ENCODE measurements around the gene LIF. TPM values are rescaled to one million over a fixed set of nuclear protein-coding genes. Genes with fewer than 3 reads are reported as not detected.

Gene LIF
- total RNA-seq, 2 experiments from 2014 or later = 0.17 to 0.30 TPM

GRCh38 chr22:30204742-30205111 lies 41.8 kb downstream of the LIF start:
- ATAC-seq (ENCODE audit: poor library complexity) (no peak), DNase-seq (no peak)
- no peaks in the 10 kb centered on the region for H3K36me3 ChIP-seq (ENCODE audit: insufficient read depth, low read length)
- H3K9me3 Mint-ChIP-seq = no peaks in the 10 kb centered on the region
- no peaks in the 10 kb centered on the region for H3K36me3 Mint-ChIP-seq (ENCODE audit: low read depth)
- no peaks in the 10 kb centered on the region for H3K4me1 Mint-ChIP-seq (ENCODE audit: low read depth)
- H3K4me1 ChIP-seq (ENCODE audit: insufficient read depth, low read length) = no peaks in the 10 kb centered on the region
- intact Hi-C loops (cut with DNase I, micrococcal nuclease) = no loop called here
- H3K27me3 Mint-ChIP-seq = no peaks in the 10 kb centered on the region
- no peak overlapping the region for H3K27ac Mint-ChIP-seq
- no peak overlapping the region for H3K4me3 ChIP-seq (ENCODE audit: low read length)
- H3K9me3 ChIP-seq (ENCODE audit: control insufficient read depth in 1 of 2, insufficient read depth in 1 of 2, low read length in 2 of 2) = no peaks in the 10 kb centered on the region
- TF ChIP-seq CTCF (IDR thresholded peaks at IDR 0.05) = no peak
- no peak overlapping the region for H3K4me3 Mint-ChIP-seq
- no peak overlapping the region for H3K27ac ChIP-seq (ENCODE audit: low read depth in 1 of 2, low read length in 2 of 2)
- CTCF ChIA-PET = no interaction called here
- no peaks in the 10 kb centered on the region for H3K27me3 ChIP-seq (ENCODE audit: control insufficient read depth in 1 of 2, insufficient read depth in 2 of 2, low read length in 2 of 2)
- POLR2A ChIA-PET = no interaction called here

GRCh38 chr22:30204015-30204741 lies 42.4 kb downstream of the LIF start:
- Histone ChIP-seq H3K4me1 (ENCODE audit: insufficient read depth, low read length) (no peaks in the 10 kb centered on the region), H3K27me3 (ENCODE audit: control insufficient read depth in 1 of 2, insufficient read depth in 2 of 2, low read length in 2 of 2) (no peaks in the 10 kb centered on the region), H3K27ac (ENCODE audit: low read depth in 1 of 2, low read length in 2 of 2) (no peak overlapping the region), H3K36me3 (ENCODE audit: insufficient read depth, low read length) (no peaks in the 10 kb centered on the region), H3K4me3 (ENCODE audit: low read length) (no peak overlapping the region), H3K9me3 (ENCODE audit: control insufficient read depth in 1 of 2, insufficient read depth in 1 of 2, low read length in 2 of 2) (no peaks in the 10 kb centered on the region)
- Mint-ChIP-seq H3K4me1 (ENCODE audit: low read depth) (peaks cover 3% of the 10 kb centered on the region), H3K4me3 (no peak overlapping the region), H3K9me3 (no peaks in the 10 kb centered on the region), H3K36me3 (ENCODE audit: low read depth) (no peaks in the 10 kb centered on the region), H3K27ac (no peak overlapping the region), H3K27me3 (no peaks in the 10 kb centered on the region)
- no peak for ATAC-seq (ENCODE audit: poor library complexity)
- CTCF ChIA-PET = no interaction called here
- no peak for DNase-seq
- POLR2A ChIA-PET = interaction anchor here (0.6 kb wide), 1 partner anchor 262 kb away, joined by 3 read pairs; no protein-coding TSS in a partner anchor
- no peak for TF ChIP-seq CTCF (IDR thresholded peaks at IDR 0.05)
- intact Hi-C loops (cut with DNase I, micrococcal nuclease) = no loop called here

GRCh38 chr22:30202531-30203006 lies 44.0 kb downstream of the LIF start:
- H3K27ac ChIP-seq (ENCODE audit: low read depth in 1 of 2, low read length in 2 of 2) = no peak overlapping the region
- H3K27me3 Mint-ChIP-seq = no peaks in the 10 kb centered on the region
- no peak for ATAC-seq (ENCODE audit: poor library complexity)
- H3K4me1 ChIP-seq (ENCODE audit: insufficient read depth, low read length) = peaks cover 5% of the 10 kb centered on the region
- H3K27me3 ChIP-seq (ENCODE audit: control insufficient read depth in 1 of 2, insufficient read depth in 2 of 2, low read length in 2 of 2) = no peaks in the 10 kb centered on the region
- H3K9me3 Mint-ChIP-seq = no peaks in the 10 kb centered on the region
- ChIA-PET POLR2A (interaction anchor here (1.0 kb wide), 1 partner anchor 24 kb away, joined by 3 read pairs; no protein-coding TSS in a partner anchor), CTCF (interaction anchor here (0.9 kb wide), 1 partner anchor 12 kb away, joined by 3 read pairs; no protein-coding TSS in a partner anchor)
- H3K4me3 ChIP-seq (ENCODE audit: low read length) = no peak overlapping the region
- peaks cover 9% of the 10 kb centered on the region for H3K4me1 Mint-ChIP-seq (ENCODE audit: low read depth)
- no peak overlapping the region for H3K4me3 Mint-ChIP-seq
- no peaks in the 10 kb centered on the region for H3K9me3 ChIP-seq (ENCODE audit: control insufficient read depth in 1 of 2, insufficient read depth in 1 of 2, low read length in 2 of 2)
- TF ChIP-seq CTCF (IDR thresholded peaks at IDR 0.05) = no peak
- intact Hi-C loops (cut with DNase I, micrococcal nuclease) = no loop called here
- H3K36me3 ChIP-seq (ENCODE audit: insufficient read depth, low read length) = no peaks in the 10 kb centered on the region
- no peak overlapping the region for H3K27ac Mint-ChIP-seq
- no peak for DNase-seq
- H3K36me3 Mint-ChIP-seq (ENCODE audit: low read depth) = no peaks in the 10 kb centered on the region

Data from CD4-positive, alpha-beta T cell (primary cell).